Germinal center (tissue), 1 donor: ENCODE measurements around the gene GSK3A.

ENCODE experiments used
- DNase-seq: peaks from one replicate; pipeline ENCODE4 v3.0.0; 2012; ENCODE audit warnings: mixed read lengths, low spot score

The GSK3A gene

GRCh38 chr19:42280815-42281145, 38.4 kb upstream of the GSK3A start:
- no peak for DNase-seq

DNA sequence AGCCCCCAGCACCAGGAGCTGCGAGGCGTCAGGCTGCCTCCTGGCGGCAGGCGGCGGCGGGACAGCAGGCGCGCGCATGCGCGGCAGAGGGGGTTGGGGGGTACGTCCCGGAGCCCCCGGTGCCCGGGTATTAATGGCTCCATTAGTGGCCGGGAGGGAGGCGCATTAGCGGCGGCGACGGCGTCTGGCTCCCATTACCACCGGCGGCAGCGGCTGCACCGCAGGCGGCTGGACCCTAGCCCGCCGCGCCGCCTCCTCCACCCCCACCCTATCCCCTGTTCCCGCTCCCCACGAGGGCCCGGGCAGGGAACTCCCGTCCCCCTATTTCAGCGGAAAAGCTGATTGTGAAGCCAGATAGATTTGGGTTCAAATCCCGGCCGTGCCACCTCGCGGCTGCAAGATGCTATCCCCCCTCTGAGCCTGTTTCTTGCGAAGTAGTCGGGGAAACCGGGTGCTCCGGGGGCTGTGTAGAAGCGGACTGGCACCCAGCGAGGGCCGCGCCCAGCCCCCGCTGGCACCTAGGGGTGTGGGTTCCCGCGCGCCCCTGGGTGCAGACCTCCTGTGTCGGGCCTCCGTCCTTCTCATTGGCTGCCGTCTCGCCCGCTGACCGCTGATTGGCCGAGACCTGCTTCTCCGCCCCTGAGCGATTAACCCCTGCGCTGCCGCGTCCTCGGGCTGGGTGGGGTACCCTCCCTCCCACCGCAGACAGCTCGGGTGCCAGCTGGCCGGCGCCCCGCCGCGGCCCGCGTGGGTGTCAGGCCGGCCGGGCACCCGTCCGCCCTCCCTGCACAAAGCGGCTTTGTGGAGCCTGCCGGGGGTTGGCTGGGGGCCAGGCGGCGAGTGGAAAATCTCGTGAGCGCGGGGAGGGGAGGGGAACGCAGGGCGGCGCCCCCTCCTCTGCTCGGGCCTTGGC, 37.8 kb upstream of the GSK3A start:
- peak; percentile 94 for DNase-seq

- no peak for DNase-seq
Measured at GRCh38 chr19:42279155-42279901, 36.9 kb upstream of the GSK3A start.

- no peak for DNase-seq
Measured at GRCh38 chr19:42278452-42279154, 36.2 kb upstream of the GSK3A start.

- no peak for DNase-seq
Measured at GRCh38 chr19:42277821-42278451, 35.5 kb upstream of the GSK3A start.

DNA sequence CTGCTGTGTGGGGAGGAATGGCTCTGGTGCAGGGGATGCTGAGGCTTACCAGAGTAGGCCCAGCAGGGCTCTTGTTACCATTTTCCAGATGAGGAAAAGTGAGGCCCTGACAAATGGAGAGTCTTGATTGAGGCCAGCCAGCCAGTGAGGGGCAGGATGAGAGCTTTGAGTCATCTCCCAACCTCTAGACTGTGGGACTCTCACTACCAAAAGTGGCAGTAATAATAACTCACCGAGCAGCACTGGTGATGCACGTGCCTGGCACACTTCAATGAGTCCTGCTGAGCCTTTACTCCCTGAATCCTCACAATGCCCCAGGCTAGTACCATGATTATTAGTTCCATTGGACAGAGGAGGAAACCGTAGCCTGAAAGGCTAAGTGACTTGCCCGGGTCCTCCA, 34.4 kb upstream of the GSK3A start:
- DNase-seq = no peak

DNA sequence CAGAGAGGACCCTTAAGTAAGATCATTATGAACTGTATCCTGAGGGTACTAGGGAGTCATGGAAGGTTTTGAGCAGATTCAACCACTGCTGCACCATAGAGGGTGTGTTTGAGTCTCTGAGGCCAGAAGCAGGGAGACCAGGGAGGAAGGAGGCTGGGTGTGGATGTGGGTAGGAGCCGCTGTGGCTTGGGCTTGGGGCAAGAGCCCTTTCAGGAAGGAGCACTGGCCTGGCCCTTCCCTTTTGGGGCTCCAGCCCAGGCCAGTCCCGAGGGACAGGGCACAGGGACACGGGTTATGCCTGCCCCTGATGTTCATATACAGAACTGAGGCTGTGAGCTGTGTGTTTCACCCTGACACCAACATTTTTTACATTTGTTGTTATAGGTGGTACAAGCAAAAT, 33.9 kb upstream of the GSK3A start:
- DNase-seq = no peak

- DNase-seq = no peak
Measured at GRCh38 chr19:42275517-42275916, 33.1 kb upstream of the GSK3A start.

DNA sequence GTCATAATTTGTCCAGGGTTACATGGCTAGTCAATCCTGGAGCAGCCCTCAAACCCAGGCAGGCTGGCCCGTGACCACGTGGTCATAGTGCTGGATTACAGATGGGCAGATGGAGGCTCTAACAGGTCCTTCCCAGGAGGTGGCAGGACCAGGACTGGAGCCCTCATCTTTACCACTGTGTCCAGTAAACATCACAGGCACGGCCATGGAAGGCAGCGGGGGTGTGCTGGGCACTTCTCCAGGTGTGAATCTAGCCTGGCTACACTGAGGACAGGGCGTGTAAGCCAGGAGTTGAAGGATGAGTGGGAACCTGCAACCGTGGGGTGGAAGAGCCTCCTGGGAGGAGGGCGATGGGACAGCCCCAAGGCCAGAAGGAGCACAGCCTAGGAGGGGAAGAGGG, 32.7 kb upstream of the GSK3A start:
- no peak for DNase-seq

- no peak for DNase-seq
Measured at GRCh38 chr19:42274065-42274682, 31.8 kb upstream of the GSK3A start.

GRCh38 chr19:42273407-42274064, 31.1 kb upstream of the GSK3A start:
- no peak for DNase-seq

- DNase-seq = no peak
Measured at GRCh38 chr19:42272989-42273406, 30.6 kb upstream of the GSK3A start.

- no peak for DNase-seq
Measured at GRCh38 chr19:42272535-42272897, 30.1 kb upstream of the GSK3A start.

DNA sequence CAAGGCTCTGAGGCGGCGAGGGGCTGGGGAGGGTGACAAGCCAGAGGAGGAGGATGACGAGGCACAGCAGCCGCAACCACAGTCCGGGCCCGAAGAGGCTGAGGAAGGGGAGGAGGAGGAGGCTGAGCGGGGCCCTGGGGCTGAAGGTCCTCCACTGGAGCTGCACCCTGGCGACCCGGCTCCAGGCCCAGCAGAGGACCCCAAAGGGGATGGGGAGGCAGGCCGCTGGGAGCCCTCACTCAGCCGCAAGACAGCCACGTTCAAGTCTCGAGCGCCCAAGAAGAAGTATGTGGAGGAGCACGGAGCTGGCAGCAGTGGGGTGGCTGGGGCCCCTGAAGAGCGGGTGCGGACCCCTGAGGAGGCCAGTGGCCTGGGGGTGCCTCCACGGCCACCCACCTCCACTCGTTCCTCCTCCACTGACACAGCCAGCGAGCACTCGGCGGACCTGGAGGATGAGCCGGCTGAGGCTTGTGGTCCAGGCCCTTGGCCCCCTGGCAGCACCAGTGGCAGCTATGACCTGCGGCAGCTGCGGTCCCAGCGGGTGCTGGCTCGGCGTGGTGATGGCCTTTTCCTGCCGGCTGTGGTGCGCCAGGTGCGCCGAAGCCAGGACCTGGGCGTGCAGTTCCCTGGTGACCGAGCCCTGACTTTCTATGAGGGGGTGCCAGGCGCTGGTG, 29.6 kb upstream of the GSK3A start:
- no peak for DNase-seq

DNA sequence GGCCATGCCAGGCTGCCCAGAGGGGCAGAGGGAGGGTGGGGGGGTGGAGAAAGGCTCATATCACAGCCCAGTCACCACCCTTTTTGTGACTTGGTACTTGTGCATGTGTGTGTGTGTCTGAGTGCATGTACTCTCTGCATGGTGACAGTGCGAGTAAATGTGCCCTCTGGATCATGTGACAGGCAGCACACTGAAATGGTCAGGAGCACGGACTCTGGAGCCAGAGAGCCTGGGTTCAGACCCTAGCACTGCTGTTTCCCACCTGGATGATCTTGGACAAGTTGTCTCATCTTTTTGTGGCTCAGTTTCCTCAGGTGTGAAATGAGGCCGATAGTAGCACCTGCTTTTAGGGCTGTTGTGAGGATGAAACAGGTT, 28.6 kb upstream of the GSK3A start:
- no peak for DNase-seq

DNA sequence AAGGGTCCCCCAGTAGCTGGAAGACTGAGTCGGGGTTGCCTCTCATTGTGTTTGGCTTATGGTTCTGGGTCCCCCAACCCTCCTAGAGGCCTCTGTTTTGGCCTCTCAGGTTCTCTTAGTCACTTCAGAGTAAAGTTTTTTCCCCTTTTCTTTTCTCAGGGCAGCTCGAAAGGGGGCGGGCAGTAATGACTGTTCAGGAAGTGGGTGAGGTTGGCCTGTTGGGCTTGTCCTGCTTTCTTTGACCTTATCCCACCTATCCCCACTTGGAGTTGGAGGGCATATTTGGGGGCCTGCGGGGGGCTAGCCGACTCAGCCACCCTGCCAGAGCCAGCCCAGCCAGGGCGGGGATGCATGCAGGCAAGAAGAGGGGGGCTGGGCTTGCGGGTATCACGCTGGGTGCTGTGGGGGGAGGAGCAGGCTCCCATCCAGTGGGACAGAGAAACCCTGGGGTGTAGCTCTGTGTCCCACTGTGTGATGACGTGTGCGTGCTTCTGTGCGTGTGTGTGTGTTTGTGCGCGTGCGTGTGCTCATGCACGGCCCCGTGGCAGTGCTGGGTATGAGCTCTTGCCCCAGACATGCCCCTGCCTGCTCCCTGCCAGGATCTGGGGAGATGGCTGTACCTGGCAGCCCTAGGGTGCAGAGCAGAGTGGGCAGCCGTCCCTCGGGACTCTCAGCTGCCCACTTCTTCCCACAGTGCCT, 28.1 kb upstream of the GSK3A start:
- no peak for DNase-seq

DNA sequence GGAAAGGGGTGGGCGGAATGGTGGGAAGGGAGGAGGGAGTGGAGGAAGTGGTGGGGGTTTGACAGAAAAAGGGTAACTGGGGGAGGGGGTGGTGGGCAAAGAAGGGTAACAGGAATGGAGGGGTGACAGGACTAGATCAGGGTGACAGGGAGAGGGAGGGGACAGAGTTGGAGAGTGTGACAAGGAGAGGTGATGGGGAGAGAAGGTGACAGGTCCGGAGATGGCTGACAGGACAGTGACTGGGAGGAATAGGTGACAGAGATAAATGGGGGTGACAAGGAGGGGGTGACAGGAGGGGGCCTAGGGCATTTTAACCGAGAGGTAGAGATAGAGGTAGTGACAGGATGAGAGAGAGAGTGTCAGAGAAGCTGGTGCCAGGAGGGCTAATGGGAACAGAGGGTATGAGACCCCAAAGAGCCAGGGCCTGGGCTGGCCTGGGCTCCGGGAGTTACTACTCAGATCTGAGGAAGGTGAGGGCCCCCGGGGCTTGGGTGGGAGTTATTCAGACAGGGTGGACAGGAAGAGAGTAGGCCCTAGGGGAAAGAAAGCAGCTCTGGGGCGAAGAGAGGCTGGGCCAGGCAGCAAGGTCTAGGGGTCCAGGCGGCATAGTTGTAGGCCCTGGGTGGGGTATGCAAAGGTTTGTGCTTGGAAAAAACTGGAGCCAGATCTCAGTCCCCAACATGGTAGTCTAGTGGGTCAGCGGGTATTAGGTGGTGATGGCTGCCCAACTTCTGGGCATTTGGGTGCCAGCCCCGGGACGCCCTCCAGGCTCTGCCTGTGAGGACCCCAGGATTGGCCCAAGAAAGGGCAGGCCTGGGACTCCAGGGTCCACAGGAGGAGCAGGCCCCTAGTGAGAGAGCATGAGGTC, 27.3 kb upstream of the GSK3A start:
- no peak for DNase-seq

GRCh38 chr19:42268704-42269477, 26.5 kb upstream of the GSK3A start, which contains the start of gene CIC:
CIC (plus strand) TSS chr19:42269252; CDS start chr19:42271784, 2,532 bp downstream.
- peak; percentile 94 for DNase-seq
